ENCODE results near the gene PHF1. TPM values are rescaled to one million over a fixed set of nuclear protein-coding genes. Genes with fewer than 3 reads are reported as not detected.

PHF1 gene
- total and polyA plus RNA-seq, 2 experiments from 2014 or later: 34.5 to 116 TPM

- Histone ChIP-seq H3K36me3 (no peaks in the 10 kb centered on the region), H3K27ac (no peak overlapping the region), H3K9me3 (ENCODE audit: low read depth) (no peaks in the 10 kb centered on the region), H3K4me3 (no peak overlapping the region), H3K27me3 (no peaks in the 10 kb centered on the region), H3K4me1 (ENCODE audit: low read depth) (peaks cover 4% of the 10 kb centered on the region)
- DNase-seq (ENCODE audit: low read depth in 1 of 2, low spot score in 1 of 2): no peak
- no peak for TF ChIP-seq CTCF (IDR thresholded peaks at IDR 0.05; ENCODE audit: low read depth, low read length)
Observed at GRCh38 chr6:33456156-33456555, 45.3 kb downstream of the PHF1 start.

DNA sequence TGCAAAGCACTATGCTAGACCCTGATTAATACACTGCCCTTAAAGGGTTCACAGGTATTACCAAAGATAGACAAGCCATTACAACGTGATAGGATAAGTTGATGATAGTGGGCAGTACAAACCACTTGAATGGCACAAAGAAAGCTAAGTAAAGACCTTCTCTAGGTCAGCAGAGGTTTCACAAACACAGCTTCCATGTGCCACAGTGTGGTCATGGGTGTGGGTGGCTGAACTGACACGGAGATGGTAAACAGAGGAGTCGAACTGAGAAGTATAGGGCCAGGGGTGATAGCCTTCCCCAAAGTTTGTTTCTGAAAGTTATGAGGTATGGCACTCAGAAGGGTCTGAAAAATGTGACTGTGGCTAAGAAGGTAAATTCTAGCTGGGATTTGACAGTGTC lies 47.9 kb downstream of the PHF1 start:
- DNase-seq (ENCODE audit: low read depth in 1 of 2, low spot score in 1 of 2): no peak
- TF ChIP-seq CTCF (IDR thresholded peaks at IDR 0.05; ENCODE audit: low read depth, low read length): no peak
- no peak overlapping the region for H3K4me3 ChIP-seq
- H3K36me3 ChIP-seq: no peaks in the 10 kb centered on the region
- H3K4me1 ChIP-seq (ENCODE audit: low read depth): peaks cover 1% of the 10 kb centered on the region
- H3K27me3 ChIP-seq: no peaks in the 10 kb centered on the region
- no peak overlapping the region for H3K27ac ChIP-seq
- H3K9me3 ChIP-seq (ENCODE audit: low read depth): no peaks in the 10 kb centered on the region

DNA sequence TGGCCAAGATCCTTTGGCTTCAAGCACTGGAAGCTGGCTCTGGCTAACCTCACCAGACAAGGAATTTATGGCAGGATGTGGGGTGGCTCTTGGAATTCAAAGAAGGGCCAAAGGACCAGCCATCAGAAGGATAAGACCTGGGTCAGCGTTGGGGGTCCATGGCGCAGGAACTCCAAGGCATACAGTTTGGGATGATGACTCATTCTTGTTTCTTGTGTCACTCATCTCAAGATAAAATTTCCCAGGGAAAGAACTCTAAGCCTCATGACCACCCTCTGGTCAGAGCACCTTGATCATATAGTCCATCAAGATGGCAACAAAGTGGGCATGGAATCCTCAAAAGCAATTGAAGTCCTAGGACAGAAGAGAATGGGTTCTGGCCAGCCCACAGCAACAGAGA lies 48.4 kb downstream of the PHF1 start:
- Histone ChIP-seq H3K27me3 (no peaks in the 10 kb centered on the region), H3K27ac (no peak overlapping the region), H3K4me1 (ENCODE audit: low read depth) (no peaks in the 10 kb centered on the region), H3K36me3 (no peaks in the 10 kb centered on the region), H3K9me3 (ENCODE audit: low read depth) (no peaks in the 10 kb centered on the region), H3K4me3 (no peak overlapping the region)
- no peak for DNase-seq (ENCODE audit: low read depth in 1 of 2, low spot score in 1 of 2)
- TF ChIP-seq CTCF (IDR thresholded peaks at IDR 0.05; ENCODE audit: low read depth, low read length): no peak

Other genes starting within 250 kb of the PHF1 start
- gene COL11A2, start 218.5 kb upstream of the PHF1 start, total RNA-seq: 70.6 and 94.6 TPM in 2 replicates
- gene COL11A2, start 218.5 kb upstream of the PHF1 start, polyA plus RNA-seq: 59.6 and 63.8 TPM in 2 replicates
- gene RXRB, start 210.3 kb upstream of the PHF1 start, total RNA-seq: 38.1 and 46.7 TPM in 2 replicates
- 37.8 and 39.6 TPM in 2 replicates for gene RXRB, start 210.3 kb upstream of the PHF1 start, polyA plus RNA-seq
- gene SLC39A7, start 210.1 kb upstream of the PHF1 start, total RNA-seq: 147 and 150 TPM in 2 replicates
- gene SLC39A7, start 210.1 kb upstream of the PHF1 start, polyA plus RNA-seq: 35.1 and 51.3 TPM in 2 replicates
- 45.4 and 45.7 TPM in 2 replicates for gene HSD17B8, start 206.4 kb upstream of the PHF1 start, total RNA-seq
- 47.6 and 68.0 TPM in 2 replicates for gene HSD17B8, start 206.4 kb upstream of the PHF1 start, polyA plus RNA-seq
- gene RING1, start 202.5 kb upstream of the PHF1 start, total RNA-seq: 37.0 and 51.4 TPM in 2 replicates
- gene RING1, start 202.5 kb upstream of the PHF1 start, polyA plus RNA-seq: 42.1 and 44.2 TPM in 2 replicates
- gene VPS52, start 139.1 kb upstream of the PHF1 start, total RNA-seq: 34.4 and 37.1 TPM in 2 replicates
- gene VPS52, start 139.1 kb upstream of the PHF1 start, polyA plus RNA-seq: 55.2 and 64.8 TPM in 2 replicates
- 2,022 and 2,161 TPM in 2 replicates for gene RPS18, start 138.9 kb upstream of the PHF1 start, total RNA-seq
- gene RPS18, start 138.9 kb upstream of the PHF1 start, polyA plus RNA-seq: 1,298 and 1,698 TPM in 2 replicates
- gene B3GALT4, start 133.9 kb upstream of the PHF1 start, total RNA-seq: 11.7 and 15.5 TPM in 2 replicates
- 11.0 and 15.8 TPM in 2 replicates for gene B3GALT4, start 133.9 kb upstream of the PHF1 start, polyA plus RNA-seq
- gene WDR46, start 121.8 kb upstream of the PHF1 start, total RNA-seq: 34.8 and 58.9 TPM in 2 replicates
- gene WDR46, start 121.8 kb upstream of the PHF1 start, polyA plus RNA-seq: 46.3 and 70.4 TPM in 2 replicates
- gene PFDN6, start 121.4 kb upstream of the PHF1 start, total RNA-seq: 72.8 and 95.3 TPM in 2 replicates
- 34.2 and 35.1 TPM in 2 replicates for gene PFDN6, start 121.4 kb upstream of the PHF1 start, polyA plus RNA-seq
- gene RGL2, start 112.1 kb upstream of the PHF1 start, total RNA-seq: 61.8 and 89.8 TPM in 2 replicates
- 86.1 and 115 TPM in 2 replicates for gene RGL2, start 112.1 kb upstream of the PHF1 start, polyA plus RNA-seq
- gene TAPBP, start 96.9 kb upstream of the PHF1 start, total RNA-seq: 29.9 and 36.4 TPM in 2 replicates
- gene TAPBP, start 96.9 kb upstream of the PHF1 start, polyA plus RNA-seq: 30.8 and 39.2 TPM in 2 replicates
- gene ZBTB22, start 93.3 kb upstream of the PHF1 start, total RNA-seq: 37.0 and 48.0 TPM in 2 replicates
- 29.1 and 40.7 TPM in 2 replicates for gene ZBTB22, start 93.3 kb upstream of the PHF1 start, polyA plus RNA-seq
- gene DAXX, start 88.1 kb upstream of the PHF1 start, total RNA-seq: 27.6 and 44.3 TPM in 2 replicates
- gene DAXX, start 88.1 kb upstream of the PHF1 start, polyA plus RNA-seq: 38.7 and 39.9 TPM in 2 replicates
- 14.0 and 69.2 TPM in 2 replicates for gene KIFC1, start 19.2 kb upstream of the PHF1 start, total RNA-seq
- gene KIFC1, start 19.2 kb upstream of the PHF1 start, polyA plus RNA-seq: 9.4 and 33.3 TPM in 2 replicates
- gene CUTA, start 7.1 kb downstream of the PHF1 start, total RNA-seq: 304 and 348 TPM in 2 replicates
- gene CUTA, start 7.1 kb downstream of the PHF1 start, polyA plus RNA-seq: 426 and 501 TPM in 2 replicates
- 14.9 and 20.2 TPM in 2 replicates for gene SYNGAP1, start 9.1 kb downstream of the PHF1 start, total RNA-seq
- gene SYNGAP1, start 9.1 kb downstream of the PHF1 start, polyA plus RNA-seq: 6.8 and 10.5 TPM in 2 replicates
- gene ZBTB9, start 43.6 kb downstream of the PHF1 start, total RNA-seq: 5.5 and 7.8 TPM in 2 replicates
- 9.5 and 11.2 TPM in 2 replicates for gene ZBTB9, start 43.6 kb downstream of the PHF1 start, polyA plus RNA-seq
- 39.0 and 60.8 TPM in 2 replicates for gene BAK1, start 169.3 kb downstream of the PHF1 start, total RNA-seq
- 56.1 and 85.3 TPM in 2 replicates for gene BAK1, start 169.3 kb downstream of the PHF1 start, polyA plus RNA-seq
- 0.35 and 1.1 TPM in 2 replicates for gene ITPR3, start 210.3 kb downstream of the PHF1 start, total RNA-seq
- gene ITPR3, start 210.3 kb downstream of the PHF1 start, polyA plus RNA-seq: 0.13 and 0.92 TPM in 2 replicates